ENCODE measurements around the gene FGF21.
"Not testable (repeated sequence)": the region's sequence is repeated elsewhere in the genome, so short reads cannot be mapped to it uniquely, and the experiment has no call there.

The FGF21 gene

DNA sequence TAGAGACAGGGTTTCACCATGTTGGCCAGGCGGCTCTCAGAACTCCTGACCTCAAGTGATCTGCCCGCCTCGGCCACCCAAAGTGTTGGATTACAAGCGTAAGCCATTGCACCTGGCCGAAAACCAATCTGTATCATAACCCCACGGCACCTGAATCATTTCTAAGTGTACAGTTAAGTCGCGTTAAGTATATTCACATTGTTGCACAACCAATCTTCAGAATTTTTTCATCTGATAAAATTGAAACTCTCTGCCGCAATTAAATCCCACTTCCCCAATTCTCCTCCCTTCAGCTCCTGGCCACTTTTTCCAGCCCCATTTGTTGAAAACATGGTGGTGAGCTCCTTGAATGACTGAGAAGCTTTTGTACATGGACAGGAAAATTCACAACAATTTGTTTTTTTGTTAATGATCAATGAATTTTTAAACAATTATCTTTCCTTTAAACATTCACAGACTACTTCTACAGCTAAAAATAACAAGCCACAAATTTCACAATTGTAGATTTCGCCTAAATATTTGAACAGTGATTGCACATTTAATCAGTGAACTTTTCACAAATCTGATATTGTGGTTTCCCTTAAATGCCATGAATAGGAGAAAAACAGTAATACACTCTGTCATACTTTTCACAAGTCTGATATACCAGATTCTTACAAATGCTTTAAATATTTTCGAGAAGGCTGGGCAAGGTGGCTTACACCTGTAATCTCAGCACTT, 13.8 kb downstream of the FGF21 start:
- DNase-seq (ENCODE audit: low read depth in 1 of 2, low spot score in 1 of 2) = no peak
- no peak for TF ChIP-seq JUND (IDR thresholded peaks at IDR 0.05; ENCODE audit: low read depth)
- in situ Hi-C loops (cut with HindIII; ENCODE audit: low pct_unique_long_range_greater_than_20kb, low sequenced_read_pairs) = no loop called here

DNA sequence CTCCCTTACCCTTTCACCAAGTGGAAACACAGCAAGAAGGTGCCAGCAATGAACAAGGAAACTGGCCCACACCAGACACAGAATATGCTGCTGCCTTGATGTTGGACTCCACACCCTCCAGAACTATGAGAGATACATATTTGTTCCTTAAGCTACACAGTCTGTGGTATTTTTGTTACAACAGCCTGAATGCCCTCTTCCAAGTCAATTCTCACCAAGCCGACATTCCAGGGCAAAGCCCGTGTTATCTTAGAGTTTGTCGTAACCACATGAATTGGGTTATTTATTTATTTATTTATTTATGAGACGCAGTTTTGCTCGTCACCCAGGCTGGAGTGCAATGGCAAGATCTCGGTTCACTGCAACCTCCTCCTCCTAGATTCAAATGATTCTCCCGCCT, 14.9 kb downstream of the FGF21 start:
- in situ Hi-C loops (cut with HindIII; ENCODE audit: low pct_unique_long_range_greater_than_20kb, low sequenced_read_pairs) = no loop called here
- TF ChIP-seq JUND (IDR thresholded peaks at IDR 0.05; ENCODE audit: low read depth) = no peak
- no peak for DNase-seq (ENCODE audit: low read depth in 1 of 2, low spot score in 1 of 2)

DNA sequence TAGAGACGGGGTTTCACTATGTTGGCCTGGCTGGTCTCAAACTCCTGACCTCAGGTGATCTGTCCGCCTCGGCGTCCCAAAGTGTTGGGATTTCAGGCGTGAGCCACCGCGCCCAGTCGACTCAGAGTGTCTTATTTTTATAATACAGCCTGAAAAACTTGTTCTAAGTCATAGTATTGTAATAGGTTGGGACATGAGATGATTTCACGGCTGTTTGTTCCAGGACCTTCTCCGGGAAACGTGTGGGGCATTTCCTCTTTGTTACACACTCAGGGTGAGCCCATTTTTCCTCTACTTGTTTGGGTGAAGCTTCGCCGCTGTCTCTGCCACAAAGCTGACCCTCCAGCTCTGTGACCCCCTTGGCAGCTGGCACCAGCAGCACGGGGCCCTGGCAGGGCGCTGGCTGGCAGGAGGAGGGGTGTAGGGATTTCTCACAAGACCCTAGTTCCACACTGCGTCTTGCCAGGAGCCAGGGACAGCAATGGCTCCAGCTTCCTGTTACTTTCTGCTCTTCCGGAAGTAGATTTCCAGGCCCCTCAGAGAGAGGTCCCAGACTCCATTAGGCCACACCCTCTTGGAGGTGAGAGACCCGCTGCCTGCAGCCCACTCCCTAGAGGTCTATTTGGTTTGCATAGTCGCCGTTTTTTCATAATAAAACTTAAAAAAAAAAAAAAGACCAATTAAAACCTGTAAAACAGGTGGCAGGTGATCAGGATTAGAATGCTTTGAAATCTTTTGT, 15.6 kb downstream of the FGF21 start:
- no peak for TF ChIP-seq JUND (IDR thresholded peaks at IDR 0.05; ENCODE audit: low read depth)
- in situ Hi-C loops (cut with HindIII; ENCODE audit: low pct_unique_long_range_greater_than_20kb, low sequenced_read_pairs) = no loop called here
- no peak for DNase-seq (ENCODE audit: low read depth in 1 of 2, low spot score in 1 of 2)

DNA sequence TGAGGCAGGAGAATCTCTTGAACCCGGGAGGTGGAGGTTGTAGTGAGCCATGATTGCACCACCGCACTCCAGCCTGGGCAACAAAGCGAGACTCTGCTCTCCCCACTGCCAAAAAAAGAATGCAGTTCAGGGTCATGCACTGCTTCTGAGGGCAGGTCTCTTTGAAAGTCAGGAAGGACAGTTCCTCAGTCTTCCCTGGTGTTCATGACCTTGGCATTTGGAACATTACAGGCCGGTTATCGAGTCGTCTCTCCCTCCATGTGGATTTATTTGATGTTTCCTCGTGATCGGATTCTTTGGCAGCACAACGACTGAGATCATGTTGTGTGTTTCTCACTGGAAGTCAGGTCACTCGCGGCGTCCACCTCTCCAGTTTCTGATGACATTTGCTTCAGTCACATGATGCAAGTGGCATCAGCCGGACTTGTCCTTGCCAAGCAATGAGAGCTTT, 17.2 kb downstream of the FGF21 start:
- in situ Hi-C loops (cut with HindIII; ENCODE audit: low pct_unique_long_range_greater_than_20kb, low sequenced_read_pairs) = no loop called here

DNA sequence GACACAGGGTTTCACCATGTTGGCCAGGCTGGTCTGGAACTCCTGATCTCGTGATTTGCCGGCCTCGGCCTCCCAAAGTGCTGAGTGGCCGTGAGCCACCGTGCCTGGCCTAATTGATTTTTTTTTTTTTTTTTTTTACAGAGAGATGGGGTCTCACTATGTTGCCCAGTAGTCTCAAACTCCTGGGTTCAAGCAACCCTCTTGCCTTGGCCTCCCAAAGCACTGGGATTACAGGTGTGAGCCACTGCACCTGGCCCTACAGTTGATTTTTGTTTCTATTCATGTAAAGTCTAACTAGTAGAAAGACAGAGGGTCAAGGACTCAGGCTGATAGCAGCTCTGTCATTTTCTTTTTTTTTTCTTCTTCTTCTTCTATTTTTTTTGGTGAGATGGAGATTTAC, 21.8 kb downstream of the FGF21 start:
- TF ChIP-seq JUND (IDR thresholded peaks at IDR 0.05; ENCODE audit: low read depth) = no peak
- no peak for DNase-seq (ENCODE audit: low read depth in 1 of 2, low spot score in 1 of 2)
- in situ Hi-C loops (cut with HindIII; ENCODE audit: low pct_unique_long_range_greater_than_20kb, low sequenced_read_pairs) = no loop called here

More for the DNA sequence above, 17.2 kb downstream of the FGF21 start:
- DNase-seq (ENCODE audit: low read depth in 1 of 2, low spot score in 1 of 2) = no peak
- TF ChIP-seq JUND (IDR thresholded peaks at IDR 0.05; ENCODE audit: low read depth) = no peak

DNA sequence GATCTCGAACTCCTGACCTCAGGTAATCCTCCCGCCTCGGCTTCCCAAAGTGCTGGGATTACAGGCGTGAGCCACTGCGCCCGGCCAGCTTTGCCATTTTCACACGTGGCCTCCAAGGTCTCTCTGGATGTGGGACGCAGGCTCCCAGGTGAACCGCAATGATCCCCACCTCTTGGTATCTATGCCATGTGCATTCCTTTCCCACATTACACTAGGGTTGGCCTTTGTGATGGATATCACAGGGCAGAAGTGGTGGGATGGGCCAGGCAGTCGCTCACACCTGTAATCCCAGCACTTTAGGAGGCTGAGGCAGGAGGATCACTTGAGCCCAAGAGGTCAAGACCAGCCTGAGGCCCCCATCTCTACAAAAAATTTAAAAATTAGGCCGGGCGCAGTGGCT, 22.4 kb downstream of the FGF21 start:
- in situ Hi-C loops (cut with HindIII; ENCODE audit: low pct_unique_long_range_greater_than_20kb, low sequenced_read_pairs) = no loop called here
- no peak for TF ChIP-seq JUND (IDR thresholded peaks at IDR 0.05; ENCODE audit: low read depth)
- no peak for DNase-seq (ENCODE audit: low read depth in 1 of 2, low spot score in 1 of 2)

DNA sequence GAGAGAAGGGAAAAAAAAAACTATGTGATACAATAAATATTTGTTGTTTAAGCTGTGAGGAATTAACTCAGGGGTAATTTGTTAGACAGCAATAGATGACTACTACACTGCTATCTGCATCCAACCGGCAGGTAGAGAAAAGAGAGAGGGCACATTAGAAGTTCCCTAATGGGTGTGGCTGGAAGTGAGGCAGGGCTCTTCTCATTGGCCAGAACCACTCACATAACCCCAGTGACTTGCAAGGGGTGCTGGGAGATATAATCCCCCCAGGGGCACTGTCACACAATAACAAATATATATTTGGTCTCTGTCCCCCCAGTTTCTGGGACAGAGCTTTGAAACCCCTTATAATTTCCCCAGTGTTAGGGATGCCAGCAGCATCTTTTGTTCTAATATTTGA, 24.3 kb downstream of the FGF21 start:
- no peak for DNase-seq (ENCODE audit: low read depth in 1 of 2, low spot score in 1 of 2)
- TF ChIP-seq JUND (IDR thresholded peaks at IDR 0.05; ENCODE audit: low read depth) = no peak
- in situ Hi-C loops (cut with HindIII; ENCODE audit: low pct_unique_long_range_greater_than_20kb, low sequenced_read_pairs) = no loop called here

DNA sequence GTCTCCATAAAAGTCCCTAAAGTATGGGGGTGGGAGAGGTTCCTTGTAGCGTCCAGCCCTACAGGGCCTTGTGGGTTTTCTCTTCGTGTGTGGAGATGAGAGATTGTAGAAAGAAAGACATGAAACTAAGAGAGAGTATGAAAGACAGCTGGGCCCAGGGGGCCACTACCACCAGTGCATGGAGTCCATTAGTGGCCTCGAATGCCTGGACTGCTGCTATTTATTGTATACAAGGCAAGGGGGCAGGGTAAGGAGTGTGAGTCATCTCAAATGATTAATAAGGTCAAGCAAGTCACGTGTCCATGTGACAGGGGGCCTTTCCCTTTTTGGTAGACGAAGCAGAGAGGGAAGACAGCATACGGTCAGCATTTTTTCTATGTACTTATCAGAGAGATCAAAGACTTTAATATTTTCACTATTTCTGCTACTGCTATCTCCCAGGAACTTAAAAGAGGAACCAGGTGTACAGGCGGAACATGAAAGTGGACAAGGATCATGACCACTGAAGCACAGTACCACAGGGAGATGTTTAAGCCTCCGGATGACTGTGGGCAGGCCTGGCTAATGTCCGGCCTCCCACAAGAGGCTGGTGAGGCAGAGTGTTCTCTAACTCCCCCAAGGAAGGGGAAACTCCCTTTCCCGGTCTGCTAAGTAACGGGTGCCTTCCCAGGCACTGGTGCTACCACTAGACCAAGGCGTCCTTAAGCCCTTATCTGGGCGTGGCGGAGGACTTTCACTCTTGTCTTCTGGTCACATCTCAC, 25.5 kb downstream of the FGF21 start:
- in situ Hi-C loops (cut with HindIII; ENCODE audit: low pct_unique_long_range_greater_than_20kb, low sequenced_read_pairs) = no loop called here
- DNase-seq (ENCODE audit: low read depth in 1 of 2, low spot score in 1 of 2) = no peak
- no peak for TF ChIP-seq JUND (IDR thresholded peaks at IDR 0.05; ENCODE audit: low read depth)

DNA sequence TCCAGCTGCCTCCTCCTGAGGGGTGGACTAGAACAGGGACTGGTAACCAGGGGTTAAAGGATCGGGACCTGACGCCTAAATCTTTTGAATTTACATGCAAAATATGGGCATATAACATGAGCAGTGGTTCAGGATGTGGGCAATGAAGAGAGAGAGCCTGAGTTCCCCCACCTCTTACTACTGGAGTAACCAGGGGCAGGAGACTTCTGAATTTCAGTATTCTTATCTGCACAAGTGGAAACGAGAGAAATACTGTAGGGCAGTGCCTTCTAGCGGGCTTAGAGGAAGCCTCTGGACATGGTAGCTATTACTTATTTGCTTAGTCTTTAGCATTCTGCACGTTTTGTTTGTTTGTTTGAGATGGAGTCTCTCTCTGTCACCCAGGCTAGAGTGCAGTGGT, 29.2 kb downstream of the FGF21 start:
- peak in 1 of 2 experiments; percentile 41 for DNase-seq (ENCODE audit: low read depth in 1 of 2, low spot score in 1 of 2)
- in situ Hi-C loops (cut with HindIII; ENCODE audit: low pct_unique_long_range_greater_than_20kb, low sequenced_read_pairs) = no loop called here
- no peak for TF ChIP-seq JUND (IDR thresholded peaks at IDR 0.05; ENCODE audit: low read depth)

DNA sequence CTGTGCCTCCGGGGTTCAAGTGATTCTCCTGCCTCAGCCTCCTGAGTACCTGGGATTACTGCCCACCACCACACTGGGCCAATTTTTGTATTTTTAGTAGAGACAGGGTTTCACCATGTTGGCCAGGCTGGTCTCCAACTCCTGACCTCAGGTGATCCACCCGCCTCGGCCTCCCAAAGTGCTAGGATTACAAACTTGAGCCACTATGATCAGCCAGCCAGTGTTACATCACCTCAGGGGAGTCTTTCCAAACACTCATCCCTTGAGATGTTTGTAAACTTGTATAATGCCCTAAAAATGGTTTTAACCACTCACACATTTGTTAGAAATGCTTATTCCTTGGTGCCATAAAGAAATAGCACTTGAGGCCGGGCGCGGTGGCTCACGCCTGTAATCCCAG, 31.1 kb downstream of the FGF21 start:
- DNase-seq (ENCODE audit: low read depth in 1 of 2, low spot score in 1 of 2); in situ Hi-C loops (cut with HindIII; ENCODE audit: low pct_unique_long_range_greater_than_20kb, low sequenced_read_pairs): not testable (repeated sequence)

DNA sequence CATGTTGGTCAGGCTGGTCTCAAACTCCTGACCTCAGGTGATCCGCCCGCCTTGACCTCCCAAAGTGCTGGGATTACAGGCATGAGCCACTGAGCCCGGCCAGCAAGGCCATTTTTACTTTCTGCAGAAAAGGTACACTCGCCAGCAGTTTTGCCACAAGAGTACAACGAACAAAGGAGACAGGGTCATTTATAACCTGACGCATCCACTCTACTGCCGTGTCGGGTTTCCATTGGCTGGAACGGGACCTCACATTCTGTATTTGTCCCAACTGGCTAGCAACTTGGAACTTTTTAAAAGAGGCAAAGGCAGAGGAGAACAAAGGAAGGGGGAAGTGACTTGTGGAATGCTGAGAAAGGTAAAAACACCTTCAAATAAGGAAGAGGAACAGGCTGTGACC, 32.0 kb downstream of the FGF21 start:
- DNase-seq (ENCODE audit: low read depth in 1 of 2, low spot score in 1 of 2); in situ Hi-C loops (cut with HindIII; ENCODE audit: low pct_unique_long_range_greater_than_20kb, low sequenced_read_pairs): not testable (repeated sequence)

DNA sequence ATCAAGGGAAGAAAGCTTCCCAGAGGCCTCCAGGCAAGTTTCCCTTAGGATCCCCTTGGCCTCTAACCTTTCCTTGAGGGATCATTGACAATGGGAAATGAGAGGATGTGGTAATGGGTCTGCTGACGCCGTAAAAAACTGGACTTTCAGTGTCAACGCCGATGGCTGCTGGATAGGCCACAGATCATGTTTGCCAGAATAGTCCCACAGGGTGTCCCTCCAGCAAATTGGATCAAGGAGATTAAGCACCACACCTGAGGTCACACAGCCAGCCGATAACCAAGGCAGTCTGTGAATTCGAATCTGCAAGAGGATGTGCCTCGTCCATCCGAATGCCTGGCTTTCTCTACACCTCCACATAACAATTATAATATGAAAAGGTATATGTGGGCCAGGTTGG, 37.9 kb downstream of the FGF21 start:
- no peak for TF ChIP-seq JUND (IDR thresholded peaks at IDR 0.05; ENCODE audit: low read depth)
- DNase-seq (ENCODE audit: low read depth in 1 of 2, low spot score in 1 of 2) = no peak
- in situ Hi-C loops (cut with HindIII; ENCODE audit: low pct_unique_long_range_greater_than_20kb, low sequenced_read_pairs) = no loop called here

DNA sequence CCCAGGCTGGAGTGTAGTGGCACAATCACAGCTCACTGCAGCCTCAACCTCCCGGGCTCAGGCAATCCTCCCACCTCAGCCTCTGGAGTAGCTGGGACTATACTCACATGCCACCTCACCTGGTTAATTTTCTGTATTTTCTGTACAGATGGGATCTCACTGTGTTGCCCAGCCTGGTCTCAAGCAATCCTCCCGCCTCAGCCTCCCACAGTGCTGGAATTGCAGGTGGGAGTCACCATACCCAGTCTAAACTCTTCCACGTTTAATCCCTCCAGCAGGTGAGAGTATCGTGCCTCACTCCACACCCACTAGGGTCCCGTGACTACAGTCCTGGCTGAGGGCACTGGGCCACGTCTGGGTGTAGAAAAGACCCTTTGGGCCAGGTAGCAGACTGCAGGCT, 39.0 kb downstream of the FGF21 start:
- no peak for TF ChIP-seq JUND (IDR thresholded peaks at IDR 0.05; ENCODE audit: low read depth)
- in situ Hi-C loops (cut with HindIII; ENCODE audit: low pct_unique_long_range_greater_than_20kb, low sequenced_read_pairs) = no loop called here
- no peak for DNase-seq (ENCODE audit: low read depth in 1 of 2, low spot score in 1 of 2)
